Measurements from ENCODE around the gene PROSER2. TPM values are rescaled to one million over a fixed set of nuclear protein-coding genes. Genes with fewer than 3 reads are reported as not detected.
A peak's percentile ranks its signal among the peaks of the same experiment; 100 is the strongest.

Gene PROSER2
- polyA plus RNA-seq, 1 donor = 5.5 TPM

GRCh38 chr10:11804336-11804735 lies 18.8 kb upstream of the PROSER2 start:
- no peak for DNase-seq

- DNase-seq = no peak
Measured at GRCh38 chr10:11805792-11806191, 17.4 kb upstream of the PROSER2 start.

- DNase-seq = no peak
Measured at GRCh38 chr10:11806706-11807105, 16.4 kb upstream of the PROSER2 start.

- DNase-seq = no peak
Measured at GRCh38 chr10:11808808-11809207, 14.3 kb upstream of the PROSER2 start.

- no peak for DNase-seq
Measured at GRCh38 chr10:11810313-11810766, 12.8 kb upstream of the PROSER2 start.

- DNase-seq = no peak
Measured at GRCh38 chr10:11810973-11811372, 12.2 kb upstream of the PROSER2 start.

GRCh38 chr10:11813177-11813576 lies 10.0 kb upstream of the PROSER2 start:
- DNase-seq = no peak

- no peak for DNase-seq
Measured at GRCh38 chr10:11813855-11814567, 9.1 kb upstream of the PROSER2 start.

GRCh38 chr10:11819027-11819426 lies 4.1 kb upstream of the PROSER2 start:
- DNase-seq = no peak

- no peak for DNase-seq
Measured at GRCh38 chr10:11822026-11822756, 965 bp upstream of the PROSER2 start.

GRCh38 chr10:11822809-11823121 lies 391 bp upstream of the PROSER2 start:
- DNase-seq = no peak

- no peak for DNase-seq
Measured at GRCh38 chr10:11823989-11824346, 812 bp downstream of the PROSER2 start.

GRCh38 chr10:11824376-11824775 lies 1.2 kb downstream of the PROSER2 start:
- DNase-seq = no peak

- DNase-seq = no peak
Measured at GRCh38 chr10:11824825-11825224, 1.7 kb downstream of the PROSER2 start.

GRCh38 chr10:11825796-11826414 lies 2.7 kb downstream of the PROSER2 start:
- no peak for DNase-seq

GRCh38 chr10:11827006-11827405 lies 3.9 kb downstream of the PROSER2 start:
- no peak for DNase-seq

- no peak for DNase-seq
Measured at GRCh38 chr10:11827414-11827813, 4.3 kb downstream of the PROSER2 start.

- no peak for DNase-seq
Measured at GRCh38 chr10:11828682-11829284, 5.6 kb downstream of the PROSER2 start.

GRCh38 chr10:11830836-11831519 lies 7.8 kb downstream of the PROSER2 start:
- peak; percentile 33 for DNase-seq

- DNase-seq = no peak
Measured at GRCh38 chr10:11831520-11831951, 8.4 kb downstream of the PROSER2 start.

GRCh38 chr10:11832042-11832441 lies 8.9 kb downstream of the PROSER2 start:
- peak; percentile 51 for DNase-seq

- DNase-seq = no peak
Measured at GRCh38 chr10:11835061-11835460, 11.9 kb downstream of the PROSER2 start.

GRCh38 chr10:11835704-11836103 lies 12.5 kb downstream of the PROSER2 start:
- DNase-seq = no peak

All from hindlimb muscle (tissue), 1 donor.